Esophagus squamous epithelium (tissue), 5 donors: ENCODE data around the gene MLH1. TPM values are rescaled to one million over a fixed set of nuclear protein-coding genes. Genes with fewer than 3 reads are reported as not detected.

Source experiments
- DNase-seq: peaks from one replicate; lab custom pipeline; 2025; lab: John Stamatoyannopoulos, UW
- H3K27ac ChIP-seq, 4 donors: fragments of 200-600 bp; sonication (generic); one replicate each; pipeline ENCODE4 v1.5.1; 2016 to 2019; ENCODE audit warnings: mild to moderate bottlenecking in 1 of 4
- H3K27me3 ChIP-seq, 4 donors: fragments of 200-600 bp; sonication (generic); 1 replicate in 3 of 4; 2 replicates in 1 of 4; pipeline versions ENCODE4 v1.5.1 to v1.6.0; 2017 to 2021; ENCODE audit warnings: antibody characterized with exemption in 1 of 4
- H3K36me3 ChIP-seq, 3 donors: fragments of 200-600 bp; sonication (generic); one replicate each; pipeline ENCODE4 v1.5.1; 2016 to 2019
- H3K4me1 ChIP-seq, 3 donors: fragments of 200-600 bp; sonication (generic); one replicate each; pipeline ENCODE4 v1.5.1; 2017 to 2019
- H3K4me3 ChIP-seq, 4 donors: fragments of 200-600 bp; sonication (generic); 1 replicate in 3 of 4; 2 replicates in 1 of 4; pipeline ENCODE4 v1.5.1; 2016 to 2019; ENCODE audit warnings: mild to moderate bottlenecking in 2 of 4, moderate library complexity in 1 of 4
- H3K9me3 ChIP-seq, 3 donors: fragments of 200-600 bp; sonication (generic); one replicate each; pipeline ENCODE4 v1.5.1; 2016 to 2019
- POLR2A ChIP-seq, 4 donors: fragments of 450-650 bp; IDR thresholded peaks; one replicate each; pipeline ENCODE4 v1.6.1; 2017; ENCODE audit warnings: antibody characterized with exemption in 4 of 4, mild to moderate bottlenecking in 4 of 4, moderate library complexity in 3 of 4
- WGBS, 2 donors: methylation state at CpG; one replicate each; pipeline ENCODE4 v1.1.5; 2018; 5-methylcytosine and 5-hydroxymethylcytosine counted together
- intact Hi-C: fragments of 100-400 bp; cut with DNase I; formaldehyde crosslinking; loops from one replicate; pipeline ENCODE4 v1.15.0; 2022
- total RNA-seq, 4 donors: library from RNA; depleted of rRNA; stranded (reverse); fragments of >200 nt; gene quantifications; one replicate each; pipeline ENCODE4 v1.1.0, GENCODE V29; 2016
- TF ChIP-seq, protein P1 (sequence below), 6 experiments: fragments of 450-650 bp in 4 of 6; fragments of 200-600 bp in 2 of 6; sonication (generic) in 2 of 6; IDR thresholded peaks; one replicate each; pipeline ENCODE4 v1.5.1; 2016 to 2019; ENCODE audit warnings: antibody characterized with exemption in 6 of 6, mild to moderate bottlenecking in 4 of 6, moderate library complexity in 4 of 6
- donor health status: DM: yes; HTN: yes; CAD: no.

The MLH1 gene
- total RNA-seq, 4 donors from 2014 or later: 15.7 to 33.4 (median 26.1) TPM

GRCh38 chr3:37025561-37026335 lies 32.4 kb downstream of the MLH1 start:
- Histone ChIP-seq H3K9me3 (no peaks in the 10 kb centered on the region), H3K4me3 (no peak overlapping the region), H3K27ac (no peak overlapping the region), H3K36me3 (peaks cover 0 to 100% (median 11%) of the 10 kb centered on the region in 3 donors), H3K4me1 (peaks cover 0 to 13% (median 9%) of the 10 kb centered on the region in 3 donors), H3K27me3 (no peaks in the 10 kb centered on the region)
- 89% methylated on average over 3 of the region's 3 CpGs; no CpG with 5 or more reads in 1 of the 2 donors for WGBS, 2 donors
- DNase-seq: no peak
- intact Hi-C loops: loop anchor here (10.0 kb wide), 1 partner anchor 189 kb away; no protein-coding TSS in a partner anchor
- no peak for TF ChIP-seq POLR2A (IDR thresholded peaks at IDR 0.05)
- TF ChIP-seq, protein P1, sequence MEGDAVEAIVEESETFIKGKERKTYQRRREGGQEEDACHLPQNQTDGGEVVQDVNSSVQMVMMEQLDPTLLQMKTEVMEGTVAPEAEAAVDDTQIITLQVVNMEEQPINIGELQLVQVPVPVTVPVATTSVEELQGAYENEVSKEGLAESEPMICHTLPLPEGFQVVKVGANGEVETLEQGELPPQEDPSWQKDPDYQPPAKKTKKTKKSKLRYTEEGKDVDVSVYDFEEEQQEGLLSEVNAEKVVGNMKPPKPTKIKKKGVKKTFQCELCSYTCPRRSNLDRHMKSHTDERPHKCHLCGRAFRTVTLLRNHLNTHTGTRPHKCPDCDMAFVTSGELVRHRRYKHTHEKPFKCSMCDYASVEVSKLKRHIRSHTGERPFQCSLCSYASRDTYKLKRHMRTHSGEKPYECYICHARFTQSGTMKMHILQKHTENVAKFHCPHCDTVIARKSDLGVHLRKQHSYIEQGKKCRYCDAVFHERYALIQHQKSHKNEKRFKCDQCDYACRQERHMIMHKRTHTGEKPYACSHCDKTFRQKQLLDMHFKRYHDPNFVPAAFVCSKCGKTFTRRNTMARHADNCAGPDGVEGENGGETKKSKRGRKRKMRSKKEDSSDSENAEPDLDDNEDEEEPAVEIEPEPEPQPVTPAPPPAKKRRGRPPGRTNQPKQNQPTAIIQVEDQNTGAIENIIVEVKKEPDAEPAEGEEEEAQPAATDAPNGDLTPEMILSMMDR (IDR thresholded peaks at IDR 0.05): no peak

GRCh38 chr3:37026851-37027250 lies 33.5 kb downstream of the MLH1 start:
- 75 to 84% methylated on average over 5 of the region's 5 CpGs for WGBS, 2 donors
- H3K4me1 ChIP-seq: peaks cover 0 to 15% (median 9%) of the 10 kb centered on the region in 3 donors
- no peak for DNase-seq
- peaks cover 0 to 98% (median 5%) of the 10 kb centered on the region in 3 donors for H3K36me3 ChIP-seq
- intact Hi-C loops: loop anchor here (10.0 kb wide), 1 partner anchor 188 kb away; no protein-coding TSS in a partner anchor
- H3K27ac ChIP-seq: no peak overlapping the region
- H3K27me3 ChIP-seq: no peaks in the 10 kb centered on the region
- H3K9me3 ChIP-seq: no peaks in the 10 kb centered on the region
- TF ChIP-seq, protein P1 (IDR thresholded peaks at IDR 0.05): no peak
- TF ChIP-seq POLR2A (IDR thresholded peaks at IDR 0.05): no peak
- H3K4me3 ChIP-seq: no peak overlapping the region

DNA sequence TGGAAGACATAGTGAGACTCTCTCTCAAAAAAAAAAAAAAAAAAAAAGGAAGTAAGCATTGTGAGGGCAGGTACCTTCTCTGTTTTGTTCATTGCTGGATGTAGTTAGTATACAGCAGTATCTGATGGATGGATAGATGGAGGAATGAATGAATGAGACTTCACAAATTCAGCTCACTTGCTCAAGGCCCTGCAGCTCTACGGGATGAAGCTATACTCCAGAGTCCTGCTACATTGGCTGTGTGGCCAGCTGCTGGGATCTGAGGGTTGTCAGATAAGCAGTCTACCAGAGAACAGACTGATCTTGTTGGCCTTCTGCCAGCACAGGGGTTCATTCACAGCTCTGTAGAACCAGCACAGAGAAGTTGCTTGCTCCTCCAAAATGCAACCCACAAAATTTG lies 35.0 kb downstream of the MLH1 start:
- Histone ChIP-seq H3K4me1 (peaks cover 0 to 21% (median 9%) of the 10 kb centered on the region in 3 donors), H3K27ac (peak overlapping the region in 1 of 4 donors; percentile 39), H3K4me3 (no peak overlapping the region), H3K9me3 (no peaks in the 10 kb centered on the region), H3K27me3 (no peaks in the 10 kb centered on the region), H3K36me3 (peaks cover 0 to 98% (median 5%) of the 10 kb centered on the region in 3 donors)
- intact Hi-C loops: loop anchor here (10.0 kb wide), 1 partner anchor 186 kb away; no protein-coding TSS in a partner anchor
- 64 to 78% methylated on average over 1 of the region's 1 CpG for WGBS, 2 donors
- no peak for TF ChIP-seq POLR2A (IDR thresholded peaks at IDR 0.05)
- TF ChIP-seq, protein P1 (IDR thresholded peaks at IDR 0.05): no peak
- no peak for DNase-seq

DNA sequence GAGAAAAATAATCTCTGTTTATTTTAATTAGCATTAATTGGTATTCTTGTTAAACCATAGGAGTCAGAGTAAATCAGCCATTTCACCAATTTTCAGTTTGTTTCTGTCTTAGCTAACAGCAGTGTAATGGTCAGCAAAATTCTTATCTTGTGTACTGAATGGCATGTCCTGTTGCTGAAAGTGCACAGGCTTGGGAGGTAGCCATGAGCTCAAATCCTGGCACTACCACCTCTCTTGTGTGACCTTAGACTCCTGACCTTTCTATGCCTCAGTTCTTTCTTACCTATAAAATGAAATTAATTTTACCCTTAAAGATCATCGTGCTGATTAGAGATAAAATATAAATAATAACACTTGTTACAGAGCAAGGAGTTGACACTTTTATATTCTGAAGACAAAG lies 35.8 kb downstream of the MLH1 start:
- intact Hi-C loops: loop anchor here (10.0 kb wide), 1 partner anchor 186 kb away; no protein-coding TSS in a partner anchor
- DNase-seq: no peak
- Histone ChIP-seq H3K4me3 (no peak overlapping the region), H3K4me1 (peaks cover 0 to 21% (median 9%) of the 10 kb centered on the region in 3 donors), H3K36me3 (peaks cover 0 to 98% (median 5%) of the 10 kb centered on the region in 3 donors), H3K9me3 (no peaks in the 10 kb centered on the region), H3K27me3 (no peaks in the 10 kb centered on the region), H3K27ac (peak overlapping the region in 3 of 4 donors; percentile 39 to 63 (median 61))
- 75 to 89% methylated on average over 1 of the region's 1 CpG for WGBS, 2 donors
- TF ChIP-seq, protein P1 (IDR thresholded peaks at IDR 0.05): no peak
- TF ChIP-seq POLR2A (IDR thresholded peaks at IDR 0.05): no peak
